ENCODE data around the gene HAPLN1.

The HAPLN1 gene

DNA sequence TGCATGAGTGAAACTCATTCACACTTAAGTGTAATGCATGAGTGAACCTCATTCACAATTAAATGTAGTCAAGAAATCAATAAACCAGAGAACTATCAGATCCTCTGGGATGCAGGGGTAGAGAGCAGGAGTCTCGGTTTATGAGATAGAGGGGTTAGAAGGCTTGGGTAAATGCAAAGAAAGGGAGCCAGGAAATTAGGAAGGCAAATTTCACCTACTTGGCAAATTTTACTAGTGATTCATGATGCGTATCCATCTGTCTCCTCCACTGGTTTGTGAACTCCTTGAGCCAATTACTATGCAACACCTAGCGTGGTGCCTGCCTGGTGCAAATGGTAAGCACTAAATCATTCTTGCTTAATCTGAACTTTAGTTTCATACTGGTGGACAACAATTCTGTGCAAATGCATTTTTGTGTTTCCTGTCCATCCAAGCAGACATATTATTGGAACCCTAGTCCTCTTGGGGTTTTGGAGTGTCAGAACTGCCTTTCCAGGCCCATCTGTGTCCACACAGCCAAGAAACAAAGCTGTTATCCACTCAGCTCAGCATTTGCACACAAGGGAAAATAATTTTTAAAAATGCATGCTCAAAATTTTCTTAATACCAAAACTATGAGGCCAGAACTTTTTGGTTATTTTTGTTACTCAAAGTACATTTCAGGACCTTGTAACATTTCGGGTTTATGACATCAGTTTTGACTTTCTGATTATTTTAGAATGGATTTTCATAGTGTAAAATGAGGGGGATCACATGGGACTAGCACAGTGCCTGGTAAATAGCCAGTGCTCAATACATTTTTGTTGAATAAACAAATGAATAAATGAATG lies 5.2 kb downstream of the HAPLN1 start:
- no peak for DNase-seq

DNA sequence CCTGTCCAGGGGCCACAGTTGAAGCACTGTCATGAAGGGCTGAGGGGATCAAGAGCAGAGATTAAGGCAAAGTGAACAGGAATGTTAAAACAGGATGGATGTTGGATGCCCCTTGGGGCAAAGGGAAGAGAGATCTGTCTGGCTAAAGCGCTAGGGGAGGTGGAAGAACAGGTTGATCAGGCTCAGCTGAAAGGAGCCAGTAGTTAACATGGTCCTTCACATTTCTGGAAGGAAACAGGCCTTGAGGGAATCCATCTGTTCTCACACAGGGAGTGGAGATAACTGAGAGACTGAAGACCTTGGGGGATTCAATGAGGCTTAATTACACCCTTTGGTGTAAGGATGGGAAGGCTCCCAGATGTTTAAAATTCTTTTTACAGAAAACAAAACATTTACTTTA lies 5.8 kb downstream of the HAPLN1 start:
- DNase-seq, result no peak

DNA sequence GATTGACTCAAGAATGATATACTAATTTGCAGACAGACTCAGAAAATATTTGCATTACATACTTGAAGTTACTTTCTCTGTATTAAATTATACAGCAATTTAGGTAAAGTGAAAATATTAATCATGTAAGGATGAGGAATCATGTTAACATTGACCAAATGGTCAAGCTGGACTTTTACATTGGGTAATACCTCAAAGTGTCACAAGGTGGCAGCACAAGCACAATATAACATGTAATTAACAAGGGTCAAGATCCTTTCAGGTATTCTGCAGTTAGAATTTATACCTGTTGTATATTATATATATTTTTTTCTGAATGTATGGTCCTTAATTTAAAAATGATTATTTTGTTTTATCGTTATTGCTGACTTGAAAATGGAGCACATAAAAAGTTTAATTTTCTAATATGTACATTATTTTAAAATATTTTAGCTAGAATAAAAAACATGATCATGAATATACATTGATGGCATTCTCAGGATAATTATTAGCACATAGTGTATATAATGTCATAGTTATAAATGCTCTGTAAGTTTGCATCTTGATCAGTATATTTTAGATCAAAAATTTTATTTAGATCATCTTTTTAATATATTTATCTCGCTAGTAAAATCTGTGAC lies 8.6 kb downstream of the HAPLN1 start:
- no peak for DNase-seq

DNA sequence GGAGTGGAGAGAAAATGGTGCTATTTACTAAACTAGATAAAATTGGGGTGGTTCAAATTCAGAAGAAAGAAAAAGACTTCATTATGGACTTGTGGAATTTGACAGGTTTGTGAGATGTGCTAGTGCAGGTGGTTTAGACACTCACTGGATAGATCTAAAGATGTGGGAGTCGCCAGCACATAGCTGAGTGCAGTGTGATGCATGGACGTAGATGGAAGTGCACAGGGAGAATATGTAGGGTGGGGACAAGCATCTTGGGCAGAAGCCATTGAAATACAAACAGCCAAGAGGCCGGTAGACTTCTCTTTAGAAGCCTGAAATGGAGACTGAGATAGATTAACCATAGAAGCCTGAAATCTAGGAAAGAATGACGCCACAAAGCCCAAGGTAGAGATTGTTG lies 10.7 kb downstream of the HAPLN1 start:
- no peak for DNase-seq

DNA sequence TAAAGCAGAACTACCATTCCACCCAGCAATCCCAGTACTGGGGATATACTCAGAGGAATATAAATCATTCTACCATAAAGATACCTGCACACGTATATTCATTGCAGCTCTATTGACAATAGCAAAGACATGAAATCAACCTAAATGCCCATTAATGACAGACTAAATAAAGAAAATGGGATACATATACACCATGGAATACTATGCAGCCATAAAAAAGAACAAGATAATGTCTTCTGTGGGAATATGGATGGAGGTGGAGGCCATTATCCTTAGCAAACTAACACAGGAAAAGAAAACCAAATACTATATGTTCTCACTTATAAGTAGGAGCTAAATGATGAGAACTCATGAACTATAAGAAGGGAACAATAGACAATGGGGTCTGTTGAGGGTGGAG lies 12.5 kb downstream of the HAPLN1 start:
- DNase-seq, result no peak

DNA sequence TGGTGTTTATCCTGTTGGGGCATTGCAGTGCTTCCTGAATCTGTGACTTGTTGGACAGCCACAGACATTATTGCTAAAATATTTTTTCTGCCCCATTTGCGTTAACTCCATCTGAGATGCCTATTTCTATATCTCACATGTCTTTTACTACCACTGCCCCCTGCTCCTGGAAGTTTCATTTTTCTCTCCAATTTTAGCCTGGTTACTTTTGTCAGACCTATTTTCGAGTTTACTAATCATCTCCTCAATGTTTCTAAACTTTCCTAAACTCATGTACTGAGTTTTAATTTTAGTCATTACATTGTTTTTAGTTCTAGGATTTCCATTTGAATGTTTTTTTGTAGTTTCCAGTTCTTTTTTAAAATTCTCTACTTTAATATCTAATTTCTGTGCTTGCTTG lies 17.6 kb downstream of the HAPLN1 start:
- no peak for DNase-seq

DNA sequence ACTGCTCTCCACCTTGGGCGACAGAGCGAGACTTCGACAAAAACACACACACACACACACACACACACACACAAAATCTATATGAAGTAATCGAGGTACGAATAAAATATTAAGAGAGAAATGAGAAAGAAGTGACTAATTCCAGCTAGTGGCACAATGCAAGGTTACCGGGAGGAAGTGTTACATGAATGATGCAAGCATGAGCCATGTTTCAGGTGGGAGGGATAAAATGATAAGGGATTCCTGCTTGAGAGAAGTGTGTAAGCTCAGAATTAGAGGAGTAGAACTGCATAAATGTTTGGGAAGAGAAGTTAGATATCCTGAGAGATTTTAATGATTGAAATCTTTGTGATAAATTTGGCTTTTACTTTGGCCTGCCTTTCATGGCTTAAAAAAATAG lies 18.8 kb downstream of the HAPLN1 start:
- no peak for DNase-seq

DNA sequence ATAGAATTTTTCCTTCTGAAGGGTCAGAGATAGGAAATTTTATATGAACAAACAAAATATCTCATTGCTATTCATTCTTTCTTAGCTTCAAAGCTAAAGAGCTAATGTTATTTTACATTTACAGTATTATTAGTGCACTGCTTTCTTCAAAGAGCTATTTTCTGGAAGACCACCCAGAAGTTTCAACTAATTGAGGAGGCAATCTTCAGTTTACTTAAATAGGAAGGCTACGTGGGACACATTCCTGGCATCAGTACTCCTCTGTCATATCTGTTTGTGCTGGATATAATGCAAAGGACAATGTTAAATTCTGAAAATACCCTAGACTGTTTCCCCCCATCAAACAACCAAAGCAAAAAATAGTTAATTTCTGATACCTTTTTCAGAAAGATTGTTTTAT lies 30.8 kb downstream of the HAPLN1 start:
- DNase-seq, result no peak

DNA sequence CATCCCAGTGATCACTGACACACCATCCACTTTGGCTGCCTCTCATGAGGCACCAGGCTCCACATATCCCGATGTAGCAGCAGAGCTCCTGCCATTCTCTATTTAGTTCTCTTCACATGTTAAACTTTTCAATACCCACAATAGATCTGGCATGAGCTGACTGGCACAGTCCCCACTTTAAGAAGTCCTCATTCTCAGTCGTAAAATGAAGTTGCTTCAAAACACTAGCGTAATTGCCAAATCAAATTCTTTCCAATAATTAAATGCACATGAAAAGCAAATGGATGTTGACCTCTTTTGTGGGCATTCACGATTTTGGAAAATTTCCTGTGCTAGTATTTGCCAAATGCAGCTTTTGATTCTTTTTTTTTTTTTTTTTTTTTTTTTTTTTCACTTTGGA lies 32.4 kb downstream of the HAPLN1 start:
- no peak for DNase-seq

DNA sequence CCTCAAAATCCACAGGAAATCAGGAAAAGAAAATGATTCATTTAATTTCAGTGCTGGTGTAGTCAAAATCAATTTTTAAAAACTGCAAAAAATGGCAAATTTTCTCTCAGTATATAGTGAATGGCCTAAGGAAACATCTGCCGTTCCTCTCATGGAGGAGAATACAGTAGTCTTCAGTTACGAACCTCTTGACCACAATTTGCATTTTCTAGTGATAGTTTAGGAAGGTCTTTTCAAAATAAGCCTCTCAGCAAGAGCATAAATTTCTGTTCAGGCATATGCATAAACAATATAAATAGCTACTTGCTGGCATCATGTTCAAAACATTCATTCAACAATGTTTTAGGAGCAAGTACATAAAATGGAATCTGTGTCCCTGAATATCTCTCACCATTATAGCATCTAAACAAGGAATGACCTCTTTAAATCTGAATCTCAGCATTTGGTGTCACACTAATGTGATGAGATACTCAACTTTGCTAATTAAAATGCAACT lies 33.5 kb downstream of the HAPLN1 start:
- no peak for DNase-seq

DNA sequence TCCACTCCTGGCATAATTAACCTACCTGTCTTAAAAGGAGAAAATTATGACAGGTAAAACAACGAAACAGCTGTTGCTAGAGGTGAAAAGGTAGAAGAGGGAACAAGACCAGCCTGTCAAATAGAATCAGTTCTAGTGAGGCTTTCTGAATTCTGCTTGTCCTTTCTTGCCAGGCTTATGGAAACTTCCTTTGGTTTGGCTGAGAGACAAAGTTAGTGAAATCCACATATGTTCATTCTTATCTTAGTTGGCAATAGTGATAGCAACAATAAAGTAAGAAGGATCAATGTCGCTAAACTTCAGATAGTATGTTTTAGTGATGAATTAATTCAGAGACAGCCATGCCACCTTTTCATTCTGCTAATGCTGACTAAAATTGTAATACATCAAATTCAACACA lies 34.4 kb downstream of the HAPLN1 start:
- DNase-seq, result no peak

DNA sequence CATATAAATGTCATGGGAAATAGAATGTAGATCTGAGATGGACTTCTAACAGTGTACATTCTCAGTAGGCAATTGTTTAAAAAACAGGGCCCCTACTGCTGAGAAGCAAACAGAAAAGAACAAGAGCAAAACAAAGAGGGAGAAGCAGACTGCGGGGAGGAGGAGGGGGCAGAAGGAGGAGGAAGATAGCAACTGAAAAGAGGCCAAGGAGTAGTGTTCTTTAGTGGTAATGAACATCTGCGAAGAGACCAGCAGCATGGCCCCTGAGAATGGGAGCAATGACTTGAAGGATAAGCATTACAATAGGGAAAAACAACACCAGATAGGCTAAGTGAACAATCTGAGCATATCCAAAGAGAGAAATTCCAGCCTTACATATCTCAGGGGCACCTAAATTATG lies 36.8 kb downstream of the HAPLN1 start:
- no peak for DNase-seq

DNA sequence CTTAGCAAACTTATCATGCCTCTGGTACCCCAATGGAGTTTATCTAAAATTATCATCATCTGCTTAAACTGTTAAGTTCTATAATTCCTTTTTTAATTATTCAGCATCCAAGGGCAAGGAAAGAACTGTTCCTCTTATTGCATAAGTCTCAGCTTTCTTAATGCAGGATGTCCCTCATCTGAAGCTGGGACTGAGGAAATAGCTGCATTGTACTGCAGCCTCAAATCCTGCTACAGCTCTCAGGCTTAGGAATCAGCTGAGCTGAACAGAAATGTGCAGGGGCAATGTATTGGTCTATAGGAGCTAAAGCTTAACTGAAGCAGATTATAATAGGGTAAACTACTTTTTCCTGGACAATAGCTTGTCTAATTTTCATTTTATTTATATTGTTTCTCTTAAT lies 48.0 kb downstream of the HAPLN1 start:
- no peak for DNase-seq

DNA sequence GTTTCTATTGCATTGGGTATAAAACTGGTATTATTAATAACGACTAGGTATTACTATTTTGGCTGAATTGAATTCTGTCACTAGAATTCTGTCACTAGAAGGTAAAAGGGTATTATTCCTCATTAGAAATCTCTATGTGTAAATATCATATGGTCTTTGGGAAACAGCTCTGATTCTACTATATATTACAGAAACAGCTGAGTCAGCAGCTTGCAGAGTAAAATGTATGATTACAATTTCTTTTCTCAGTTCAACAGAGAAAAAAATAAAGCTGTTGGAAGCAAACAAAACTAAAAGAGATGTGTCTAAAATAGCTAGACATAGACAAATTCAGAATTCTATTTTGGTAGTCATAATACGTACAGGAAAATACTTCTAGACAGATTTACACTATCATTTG lies 48.5 kb downstream of the HAPLN1 start:
- no peak for DNase-seq

DNA sequence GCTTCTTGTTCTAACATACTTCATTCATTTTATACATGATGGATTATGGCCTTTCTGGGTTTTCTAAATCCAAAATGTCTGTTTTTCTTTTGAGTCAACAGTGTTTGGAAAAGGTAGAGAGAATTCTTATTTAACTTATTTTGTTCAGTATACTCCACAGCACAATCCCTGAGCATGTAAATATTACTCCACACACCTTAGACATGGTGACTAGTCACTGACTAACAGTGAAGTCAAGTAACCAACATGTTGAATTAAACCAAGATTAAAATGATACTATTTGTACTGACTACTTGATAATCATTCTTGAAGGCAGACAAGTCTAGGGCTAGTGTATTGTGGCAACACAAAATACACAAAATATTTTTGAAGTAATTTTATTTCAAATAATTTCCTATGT lies 55.0 kb downstream of the HAPLN1 start:
- no peak for DNase-seq

DNA sequence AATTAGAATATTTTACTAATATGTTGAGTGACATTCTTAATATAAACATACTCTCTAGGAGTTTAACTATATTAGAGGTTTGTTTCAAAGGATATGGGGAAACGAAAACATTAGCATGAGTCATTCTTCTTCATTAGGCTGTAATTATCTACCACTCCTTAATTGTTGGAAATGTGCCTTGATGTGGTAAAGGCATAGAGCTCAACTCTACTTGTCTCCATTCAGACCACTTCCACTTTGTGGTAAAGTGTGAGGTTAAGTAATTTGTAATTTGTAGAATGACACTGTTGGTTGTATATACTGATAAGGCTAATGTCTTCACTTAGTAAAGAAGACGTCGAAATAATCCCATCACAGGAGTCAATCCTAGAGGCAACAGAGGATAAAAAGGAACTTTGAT lies 58.1 kb downstream of the HAPLN1 start:
- no peak for DNase-seq

DNA sequence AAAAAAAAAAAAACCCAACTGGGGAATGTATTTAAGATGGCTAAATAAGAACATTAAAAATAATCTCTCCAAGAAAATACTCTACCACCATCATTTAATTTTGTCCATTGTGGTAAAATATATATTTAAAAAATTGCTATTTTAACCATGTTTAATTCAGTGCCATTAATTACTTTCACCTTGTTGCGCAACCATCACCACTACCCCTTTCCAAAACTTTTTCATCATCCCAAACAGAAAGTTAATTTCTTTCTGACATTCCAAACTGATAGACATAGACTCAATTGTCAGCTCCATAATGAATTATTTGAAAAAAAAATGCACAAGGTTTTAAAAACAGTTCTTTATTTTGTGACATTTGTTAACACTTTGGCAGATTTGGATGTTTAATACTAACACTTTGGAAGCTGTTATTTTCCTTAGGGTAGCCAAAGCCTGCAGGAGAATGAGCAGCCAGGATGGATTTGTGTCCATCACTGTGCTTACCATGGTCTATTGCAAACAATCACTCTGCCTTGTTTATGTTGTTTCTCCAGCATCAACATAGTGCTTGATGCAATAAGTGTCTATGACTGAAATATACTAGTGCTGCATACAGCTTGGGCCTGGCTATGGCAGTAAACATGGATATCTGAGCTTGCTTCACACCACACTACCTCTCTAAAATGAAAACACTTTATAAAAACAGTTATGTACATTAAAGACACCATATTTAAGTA lies 62.7 kb downstream of the HAPLN1 start:
- no peak for DNase-seq

DNA sequence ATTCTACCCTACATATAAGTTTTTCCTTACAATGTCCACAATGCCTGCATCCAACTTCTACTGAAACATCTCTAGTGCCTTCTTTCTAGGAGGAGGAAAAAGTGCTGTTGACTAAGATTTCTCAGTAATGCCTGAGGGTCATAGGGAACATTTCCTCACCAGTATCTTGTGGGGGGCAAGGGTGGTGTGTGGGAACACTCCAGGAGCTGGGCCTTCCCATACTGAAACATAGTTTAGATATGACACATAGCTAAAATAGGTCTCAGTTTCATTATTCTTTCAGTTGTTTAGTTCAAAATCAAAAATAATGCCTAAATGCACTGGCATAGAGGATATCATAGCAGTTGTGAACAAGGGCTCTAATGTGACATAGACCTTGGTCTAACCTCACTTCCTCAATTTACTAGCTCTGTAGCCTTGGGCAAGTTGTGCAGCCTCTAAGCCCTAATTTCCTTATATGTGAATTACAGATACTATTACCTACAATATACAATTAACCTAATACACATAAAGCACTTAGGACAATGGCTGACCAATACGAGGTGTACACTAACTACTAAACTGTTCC lies 66.1 kb downstream of the HAPLN1 start:
- no peak for DNase-seq

DNA sequence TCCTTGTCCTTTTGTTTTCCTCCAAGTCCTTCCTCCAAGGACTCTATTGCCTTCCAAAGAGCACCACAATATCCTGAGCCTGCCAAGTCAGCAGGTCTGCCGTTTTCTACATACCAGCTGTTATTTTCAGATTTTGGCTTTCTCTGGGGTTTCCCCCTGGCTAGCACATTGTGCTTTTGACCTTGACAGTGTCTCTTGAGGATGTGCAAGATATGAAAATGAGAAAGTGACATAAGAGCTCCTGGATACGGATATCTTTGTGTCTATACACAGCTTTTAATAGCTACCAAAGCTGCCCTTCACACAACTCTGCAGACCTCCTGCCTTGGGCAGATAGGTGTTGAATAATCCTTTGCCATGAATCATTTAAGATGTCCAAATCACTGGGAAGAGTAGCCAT lies 67.0 kb downstream of the HAPLN1 start:
- DNase-seq, result no peak

DNA sequence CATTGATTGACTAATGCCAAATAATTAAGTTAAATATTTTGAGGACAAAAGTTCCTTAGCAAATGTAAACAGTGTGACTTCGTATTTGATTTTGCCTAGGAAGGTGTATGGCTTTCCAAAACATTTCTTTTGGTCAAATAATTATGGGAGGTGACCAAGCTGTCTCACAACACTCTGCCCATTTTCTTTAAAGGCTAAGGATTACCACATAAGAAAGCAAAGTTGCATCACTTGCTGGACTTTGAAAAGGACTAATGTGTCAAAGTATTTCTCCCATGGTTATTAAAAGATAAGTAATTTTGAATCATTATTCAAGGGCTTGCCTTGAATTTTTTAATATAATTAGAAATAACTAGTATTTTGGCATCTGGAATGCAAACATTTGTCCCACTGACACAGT lies 74.7 kb downstream of the HAPLN1 start:
- no peak for DNase-seq

DNA sequence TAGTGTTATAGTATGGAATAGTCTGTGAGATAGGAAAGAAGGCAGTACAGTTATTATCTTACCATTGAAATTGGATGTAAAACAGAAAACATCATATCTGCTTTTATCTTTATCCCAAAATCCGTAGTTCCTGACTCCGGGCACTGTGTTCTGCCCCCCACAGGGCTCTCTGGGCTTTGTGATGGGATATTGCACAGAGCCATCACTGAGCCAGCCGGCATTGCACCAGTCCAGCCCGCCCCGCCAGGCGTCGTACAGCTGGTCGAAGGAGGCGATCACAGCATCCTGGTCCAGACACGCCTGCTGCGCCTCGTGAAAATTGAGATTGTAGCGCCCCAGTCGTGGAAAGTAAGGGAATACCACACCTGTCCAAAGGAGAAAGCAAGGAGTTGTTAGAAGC lies 76.4 kb downstream of the HAPLN1 start:
- DNase-seq, result no peak

DNA sequence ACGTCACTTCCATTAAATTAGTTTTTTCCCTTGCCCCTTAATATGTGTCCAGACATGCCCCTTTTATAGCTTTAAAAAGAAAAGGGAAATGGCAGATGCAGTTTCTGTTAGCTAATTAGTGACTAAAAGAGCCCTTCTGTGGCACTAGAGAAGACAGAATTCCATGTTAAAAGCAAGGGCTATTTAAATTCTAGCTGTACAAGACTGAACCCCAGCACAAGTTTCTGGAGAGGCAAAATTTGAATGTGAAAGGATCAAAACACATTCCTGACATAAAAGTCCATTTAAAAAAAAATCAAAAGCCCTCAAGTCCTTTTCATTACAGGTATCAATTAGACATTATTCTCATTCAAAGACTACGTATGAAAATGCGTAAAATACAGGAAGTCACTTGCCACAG lies 78.7 kb downstream of the HAPLN1 start:
- no peak for DNase-seq

DNA sequence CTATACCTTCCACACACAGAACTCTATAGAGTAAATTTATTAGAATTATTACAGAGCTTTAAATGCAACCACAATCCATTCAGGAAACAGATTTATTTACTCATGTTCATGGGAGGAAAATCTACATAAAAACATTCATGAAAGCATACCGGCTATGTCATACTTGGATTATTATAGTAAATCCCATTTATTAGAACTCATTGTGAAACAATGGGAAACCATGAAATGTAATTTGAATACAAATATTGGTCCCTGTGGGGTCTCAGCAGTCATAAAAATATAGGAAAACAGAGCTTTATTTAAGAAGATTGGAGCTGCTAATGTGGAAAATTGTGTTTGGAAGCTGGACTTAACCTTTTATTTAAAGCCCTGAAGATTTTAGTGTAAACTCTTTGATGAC lies 80.7 kb downstream of the HAPLN1 start:
- no peak for DNase-seq

DNA sequence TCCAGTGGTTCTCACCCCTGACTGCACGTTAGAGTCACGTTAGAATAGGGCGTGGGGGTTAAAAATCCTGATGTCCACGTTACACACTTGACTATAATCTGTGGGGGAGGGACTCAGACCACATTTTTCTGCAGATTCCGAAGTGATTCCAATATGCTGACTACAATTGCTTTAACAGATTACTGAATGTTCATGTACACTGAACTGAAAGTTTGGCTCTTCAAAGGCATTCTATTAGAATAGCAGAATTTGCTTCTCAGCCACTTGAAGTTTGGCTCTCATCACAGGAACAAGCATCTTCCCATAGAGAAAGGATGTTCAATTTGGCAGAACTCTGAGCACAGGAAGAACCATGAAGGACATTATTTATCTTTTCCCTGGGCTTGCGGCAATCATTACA lies 84.5 kb downstream of the HAPLN1 start:
- no peak for DNase-seq
